Measurements from ENCODE around the gene APOA5.

APOA5 gene

GRCh38 chr11:116776522-116776984 lies 15.1 kb downstream of the APOA5 start:
- Histone ChIP-seq H3K27me3 (ENCODE audit: insufficient read depth, low read length) (no peaks in the 10 kb centered on the region), H3K4me1 (ENCODE audit: insufficient read depth, low read length, severe bottlenecking) (peaks cover 19% of the 10 kb centered on the region), H3K4me2 (ENCODE audit: low read length) (no peak overlapping the region), H3K9me2 (ENCODE audit: low read depth, low read length) (no peaks in the 10 kb centered on the region), H3K27ac (ENCODE audit: low read depth, low read length, poor library complexity, severe bottlenecking) (no peak overlapping the region), H3K9ac (ENCODE audit: low read length) (no peak overlapping the region), H3F3A (ENCODE audit: insufficient read depth, low read length) (no peaks in the 10 kb centered on the region), H3K9me3 (ENCODE audit: low read length) (no peaks in the 10 kb centered on the region), H3K4me3 (ENCODE audit: low read depth, low read length, poor library complexity, severe bottlenecking) (no peak overlapping the region), H2AFZ (ENCODE audit: low read length) (no peak overlapping the region), H4K20me1 (ENCODE audit: insufficient read depth, low read length) (no peaks in the 10 kb centered on the region), H3K79me2 (ENCODE audit: insufficient read depth, low read length) (peaks cover 8% of the 10 kb centered on the region), H3K36me3 (ENCODE audit: insufficient read depth, low read length) (peaks cover 54% of the 10 kb centered on the region)
- TF ChIP-seq EZH2 (IDR thresholded peaks at IDR 0.05; ENCODE audit: borderline replicate concordance, low read length) = no peak
- TF ChIP-seq, protein P1, sequence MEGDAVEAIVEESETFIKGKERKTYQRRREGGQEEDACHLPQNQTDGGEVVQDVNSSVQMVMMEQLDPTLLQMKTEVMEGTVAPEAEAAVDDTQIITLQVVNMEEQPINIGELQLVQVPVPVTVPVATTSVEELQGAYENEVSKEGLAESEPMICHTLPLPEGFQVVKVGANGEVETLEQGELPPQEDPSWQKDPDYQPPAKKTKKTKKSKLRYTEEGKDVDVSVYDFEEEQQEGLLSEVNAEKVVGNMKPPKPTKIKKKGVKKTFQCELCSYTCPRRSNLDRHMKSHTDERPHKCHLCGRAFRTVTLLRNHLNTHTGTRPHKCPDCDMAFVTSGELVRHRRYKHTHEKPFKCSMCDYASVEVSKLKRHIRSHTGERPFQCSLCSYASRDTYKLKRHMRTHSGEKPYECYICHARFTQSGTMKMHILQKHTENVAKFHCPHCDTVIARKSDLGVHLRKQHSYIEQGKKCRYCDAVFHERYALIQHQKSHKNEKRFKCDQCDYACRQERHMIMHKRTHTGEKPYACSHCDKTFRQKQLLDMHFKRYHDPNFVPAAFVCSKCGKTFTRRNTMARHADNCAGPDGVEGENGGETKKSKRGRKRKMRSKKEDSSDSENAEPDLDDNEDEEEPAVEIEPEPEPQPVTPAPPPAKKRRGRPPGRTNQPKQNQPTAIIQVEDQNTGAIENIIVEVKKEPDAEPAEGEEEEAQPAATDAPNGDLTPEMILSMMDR (IDR thresholded peaks at IDR 0.05; ENCODE audit: low read length) = no peak

DNA sequence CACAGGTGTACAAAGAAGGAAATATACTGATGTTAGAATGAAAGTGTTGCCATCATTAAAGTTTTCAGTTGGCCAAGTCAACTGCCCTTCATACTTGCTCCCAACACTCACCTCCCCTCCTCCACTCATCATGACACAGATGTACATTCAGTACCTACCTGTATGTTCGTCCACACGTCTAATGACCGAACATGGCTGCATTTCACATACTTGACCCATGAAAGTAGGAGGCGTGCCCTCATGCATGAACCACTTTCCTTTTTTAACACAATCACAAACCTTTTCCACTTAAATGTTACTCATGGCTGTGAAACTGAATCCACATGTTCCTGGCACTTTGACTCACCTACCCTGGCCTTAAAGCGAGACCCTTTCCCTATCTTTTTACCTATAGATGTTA lies 15.7 kb downstream of the APOA5 start:
- Histone ChIP-seq H3K4me3 (ENCODE audit: low read depth, low read length, poor library complexity, severe bottlenecking) (no peak overlapping the region), H3K4me2 (ENCODE audit: low read length) (no peak overlapping the region), H3K9me2 (ENCODE audit: low read depth, low read length) (no peaks in the 10 kb centered on the region), H3K9me3 (ENCODE audit: low read length) (no peaks in the 10 kb centered on the region), H2AFZ (ENCODE audit: low read length) (no peak overlapping the region), H3K9ac (ENCODE audit: low read length) (no peak overlapping the region), H3K79me2 (ENCODE audit: insufficient read depth, low read length) (peaks cover 14% of the 10 kb centered on the region), H3F3A (ENCODE audit: insufficient read depth, low read length) (no peaks in the 10 kb centered on the region), H3K27me3 (ENCODE audit: insufficient read depth, low read length) (no peaks in the 10 kb centered on the region), H4K20me1 (ENCODE audit: insufficient read depth, low read length) (no peaks in the 10 kb centered on the region), H3K4me1 (ENCODE audit: insufficient read depth, low read length, severe bottlenecking) (peaks cover 25% of the 10 kb centered on the region), H3K36me3 (ENCODE audit: insufficient read depth, low read length) (peaks cover 49% of the 10 kb centered on the region), H3K27ac (ENCODE audit: low read depth, low read length, poor library complexity, severe bottlenecking) (no peak overlapping the region)
- TF ChIP-seq, protein P1 (IDR thresholded peaks at IDR 0.05; ENCODE audit: low read length) = no peak
- TF ChIP-seq EZH2 (IDR thresholded peaks at IDR 0.05; ENCODE audit: borderline replicate concordance, low read length) = no peak

DNA sequence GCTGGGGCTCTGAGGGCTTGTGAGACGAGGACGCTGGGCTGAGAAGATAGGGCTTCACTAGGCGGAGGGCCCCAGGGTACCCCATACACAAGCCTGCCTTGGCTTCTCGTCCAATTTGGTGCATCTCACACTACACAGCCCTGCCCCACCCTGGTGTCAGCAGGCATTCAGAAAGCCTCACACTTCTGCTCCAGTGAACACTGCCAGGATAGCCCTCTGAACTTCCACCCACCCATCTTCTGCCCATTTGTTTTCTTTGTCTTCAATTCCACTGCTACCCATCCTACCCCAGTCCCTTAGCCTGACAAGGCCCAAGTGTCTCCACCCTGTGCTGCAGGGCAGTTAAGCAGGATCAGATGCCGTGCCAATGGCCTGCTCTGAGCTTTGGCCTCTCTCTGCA lies 17.0 kb downstream of the APOA5 start:
- H3K36me3 ChIP-seq (ENCODE audit: insufficient read depth, low read length) = peaks cover 44% of the 10 kb centered on the region
- H3K9ac ChIP-seq (ENCODE audit: low read length) = no peak overlapping the region
- no peaks in the 10 kb centered on the region for H3K9me3 ChIP-seq (ENCODE audit: low read length)
- peaks cover 16% of the 10 kb centered on the region for H3K79me2 ChIP-seq (ENCODE audit: insufficient read depth, low read length)
- no peak for TF ChIP-seq EZH2 (IDR thresholded peaks at IDR 0.05; ENCODE audit: borderline replicate concordance, low read length)
- TF ChIP-seq, protein P1 (IDR thresholded peaks at IDR 0.05; ENCODE audit: low read length) = no peak
- no peak overlapping the region for H3K4me3 ChIP-seq (ENCODE audit: low read depth, low read length, poor library complexity, severe bottlenecking)
- H2AFZ ChIP-seq (ENCODE audit: low read length) = no peak overlapping the region
- H3K4me2 ChIP-seq (ENCODE audit: low read length) = no peak overlapping the region
- no peaks in the 10 kb centered on the region for H4K20me1 ChIP-seq (ENCODE audit: insufficient read depth, low read length)
- H3K27me3 ChIP-seq (ENCODE audit: insufficient read depth, low read length) = no peaks in the 10 kb centered on the region
- H3K27ac ChIP-seq (ENCODE audit: low read depth, low read length, poor library complexity, severe bottlenecking) = no peak overlapping the region
- H3K4me1 ChIP-seq (ENCODE audit: insufficient read depth, low read length, severe bottlenecking) = peaks cover 29% of the 10 kb centered on the region
- no peaks in the 10 kb centered on the region for H3K9me2 ChIP-seq (ENCODE audit: low read depth, low read length)
- no peaks in the 10 kb centered on the region for H3F3A ChIP-seq (ENCODE audit: insufficient read depth, low read length)
